ENCODE measurements around the gene TCF12. TPM values are rescaled to one million over a fixed set of nuclear protein-coding genes. Genes with fewer than 3 reads are reported as not detected.
A peak's percentile ranks its signal among the peaks of the same experiment; 100 is the strongest.
"Not testable (repeated sequence)": the region's sequence is repeated elsewhere in the genome, so short reads cannot be mapped to it uniquely, and the experiment has no call there.

Gene TCF12
- total RNA-seq, 2 donors from 2014 or later: 44.9 to 55.5 TPM

DNA sequence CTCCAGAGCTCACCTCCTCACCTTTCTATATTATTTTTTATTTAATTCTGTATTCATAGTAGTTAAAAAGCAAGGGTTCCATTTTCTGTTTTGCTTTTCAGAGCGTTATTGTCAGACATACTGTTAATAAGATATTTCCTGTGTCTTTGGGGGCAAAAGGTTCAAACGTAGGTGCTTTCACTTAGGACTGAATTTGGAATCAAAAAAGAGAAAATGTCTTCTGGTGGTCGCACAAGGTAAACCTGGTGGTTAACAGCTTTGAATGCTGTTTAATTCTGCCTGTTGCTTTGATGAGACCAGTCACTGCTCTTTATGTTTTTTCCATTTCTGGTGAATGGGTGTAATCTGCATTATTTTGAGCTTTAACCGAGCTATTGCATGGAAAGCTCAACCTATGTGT lies 212.5 kb downstream of the TCF12 start:
- DNase-seq (ENCODE audit: low spot score in 2 of 2): no peak
- peaks cover 0 to 18% of the 10 kb centered on the region in 2 donors for H3K36me3 Mint-ChIP-seq
- H3K27ac Mint-ChIP-seq: no peak overlapping the region
- no peak for ATAC-seq
- H3K9me3 Mint-ChIP-seq: no peaks in the 10 kb centered on the region

DNA sequence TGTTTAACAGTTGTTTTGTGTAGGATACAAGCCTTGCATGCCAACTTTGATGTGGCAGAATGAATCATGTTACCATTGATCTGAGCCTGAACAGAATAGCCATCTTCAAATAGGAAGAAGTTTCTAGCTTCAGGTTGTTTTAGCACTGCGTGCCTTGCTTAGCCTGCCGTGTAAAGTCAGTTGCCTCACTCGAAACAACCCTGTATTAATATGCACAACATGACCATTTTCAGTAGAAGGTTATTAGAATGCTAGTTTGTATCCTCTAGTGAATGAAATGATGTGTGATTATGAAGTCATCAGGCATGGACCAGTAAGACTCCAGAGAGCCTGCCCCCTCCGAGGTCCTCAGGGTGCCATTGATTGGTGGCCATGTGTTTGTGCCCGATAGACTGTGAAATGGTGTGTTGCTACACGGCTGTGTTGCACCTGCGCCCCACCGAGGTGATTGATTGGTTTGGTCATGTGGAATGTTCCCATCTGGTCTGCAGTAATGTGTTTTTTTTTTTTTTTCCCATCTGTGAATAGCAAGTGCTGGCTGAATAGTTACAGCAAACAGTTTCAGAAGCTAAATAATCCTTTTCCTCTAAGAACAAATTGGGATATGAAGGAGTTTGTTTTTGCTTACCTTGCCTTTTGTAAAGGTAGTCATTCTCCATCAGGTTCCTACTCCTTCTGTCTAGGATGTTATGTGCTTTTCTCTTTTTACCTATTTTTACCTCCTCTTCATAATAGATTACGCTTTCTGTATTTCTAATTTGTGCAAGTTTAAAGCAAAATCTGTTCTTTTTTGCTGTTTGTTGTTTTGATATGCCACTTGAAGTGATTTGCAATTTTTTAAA lies 214.9 kb downstream of the TCF12 start:
- Mint-ChIP-seq H3K36me3 (peaks cover 0 to 18% of the 10 kb centered on the region in 2 donors), H3K9me3 (no peaks in the 10 kb centered on the region), H3K27ac (peak overlapping the region in 1 of 2 donors; percentile 30)
- DNase-seq (ENCODE audit: low spot score in 2 of 2) (no peak), ATAC-seq (peak; percentile 56 to 99)

DNA sequence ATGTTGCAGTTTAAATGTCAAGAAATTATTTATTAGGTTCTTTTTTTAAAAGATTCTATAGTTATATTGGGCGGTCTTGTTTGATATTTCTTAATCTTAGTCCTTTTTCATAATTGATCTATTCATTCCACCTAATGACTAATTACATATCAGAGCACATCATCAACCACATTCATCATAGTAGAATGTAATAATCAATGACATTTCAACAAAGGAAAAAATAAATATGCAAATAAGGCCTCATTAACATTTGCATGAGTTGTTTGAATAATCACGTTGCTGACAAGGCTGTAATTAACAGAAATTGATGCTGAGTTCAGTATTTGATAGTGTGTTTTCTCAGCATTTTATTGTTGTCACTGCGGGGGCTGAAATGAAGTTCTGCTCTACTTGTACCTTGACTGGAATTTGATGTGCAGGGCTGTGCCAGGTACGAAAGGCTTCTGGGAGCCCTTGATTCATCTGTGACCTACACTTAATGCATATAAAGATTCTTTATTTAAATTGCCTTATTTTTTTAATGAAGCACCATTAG lies 215.7 kb downstream of the TCF12 start:
- Mint-ChIP-seq H3K27ac (no peak overlapping the region), H3K9me3 (no peaks in the 10 kb centered on the region), H3K36me3 (peaks cover 0 to 18% of the 10 kb centered on the region in 2 donors)
- ATAC-seq (no peak), DNase-seq (ENCODE audit: low spot score in 2 of 2) (no peak)

DNA sequence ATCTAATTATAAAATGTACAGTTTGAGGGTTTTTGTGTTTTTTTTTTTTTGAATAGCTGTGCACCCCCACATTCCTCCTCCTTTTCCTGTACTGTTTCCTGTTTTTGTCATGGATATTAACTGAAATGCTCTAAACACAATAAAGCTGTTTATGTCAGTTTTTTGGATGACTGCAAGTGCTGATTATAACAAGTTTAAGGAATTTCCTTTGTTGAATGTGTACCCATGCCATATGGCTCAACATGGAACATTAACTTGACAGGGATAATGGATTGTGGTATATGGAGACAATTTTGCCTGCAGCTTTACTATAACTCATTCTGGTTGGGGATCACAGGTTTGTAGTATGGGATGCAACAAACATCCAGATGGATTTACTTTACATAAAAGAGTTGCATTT lies 216.4 kb downstream of the TCF12 start:
- DNase-seq (ENCODE audit: low spot score in 2 of 2): no peak
- ATAC-seq: no peak
- H3K9me3 Mint-ChIP-seq: no peaks in the 10 kb centered on the region
- no peak overlapping the region for H3K27ac Mint-ChIP-seq
- peaks cover 0 to 18% of the 10 kb centered on the region in 2 donors for H3K36me3 Mint-ChIP-seq

DNA sequence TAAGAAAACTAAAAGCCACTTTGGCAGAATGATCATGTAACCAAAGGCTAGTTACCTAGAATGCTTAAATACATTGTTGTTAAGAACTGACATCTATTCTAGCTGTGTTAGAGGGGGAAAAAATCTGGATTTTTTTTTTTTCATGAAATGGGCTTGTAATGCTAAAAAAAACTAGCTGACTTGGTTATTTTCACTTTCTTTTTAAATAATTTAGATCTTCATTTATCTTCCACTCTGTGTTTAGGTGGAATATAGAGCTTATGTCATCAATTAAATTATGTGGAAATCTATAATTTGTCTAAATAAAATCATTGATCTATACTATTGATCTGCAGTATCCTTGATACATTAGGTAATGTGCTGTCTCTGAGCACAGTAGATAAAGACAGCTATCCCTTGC lies 217.4 kb downstream of the TCF12 start:
- Mint-ChIP-seq H3K9me3 (no peaks in the 10 kb centered on the region), H3K27ac (no peak overlapping the region), H3K36me3 (peaks cover 0 to 14% of the 10 kb centered on the region in 2 donors)
- DNase-seq (ENCODE audit: low spot score in 2 of 2) (no peak), ATAC-seq (no peak)

DNA sequence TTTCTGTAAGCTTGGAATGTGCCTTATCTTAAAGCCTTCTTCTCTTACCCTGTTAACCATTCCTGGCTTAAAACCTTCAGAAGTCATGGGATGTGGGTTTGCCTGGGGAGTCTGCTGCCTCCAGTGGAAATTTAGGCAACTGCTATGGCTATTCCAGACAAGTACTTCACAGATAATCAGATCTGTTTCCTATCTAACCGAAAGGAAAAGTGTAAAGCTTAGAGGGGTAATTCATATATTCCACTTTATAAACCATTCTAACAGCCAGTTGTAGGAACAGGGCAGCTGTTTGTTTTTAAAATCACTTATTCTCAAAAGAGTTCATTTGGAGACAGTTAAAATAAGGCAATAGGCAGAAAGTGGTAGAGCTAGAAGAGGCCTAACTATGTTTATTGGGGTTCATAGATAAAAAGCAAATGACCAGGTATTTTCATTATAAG lies 219.9 kb downstream of the TCF12 start:
- DNase-seq (ENCODE audit: low spot score in 2 of 2): no peak
- peaks cover 0 to 4% of the 10 kb centered on the region in 2 donors for H3K36me3 Mint-ChIP-seq
- H3K9me3 Mint-ChIP-seq: no peaks in the 10 kb centered on the region
- no peak for ATAC-seq
- no peak overlapping the region for H3K27ac Mint-ChIP-seq

DNA sequence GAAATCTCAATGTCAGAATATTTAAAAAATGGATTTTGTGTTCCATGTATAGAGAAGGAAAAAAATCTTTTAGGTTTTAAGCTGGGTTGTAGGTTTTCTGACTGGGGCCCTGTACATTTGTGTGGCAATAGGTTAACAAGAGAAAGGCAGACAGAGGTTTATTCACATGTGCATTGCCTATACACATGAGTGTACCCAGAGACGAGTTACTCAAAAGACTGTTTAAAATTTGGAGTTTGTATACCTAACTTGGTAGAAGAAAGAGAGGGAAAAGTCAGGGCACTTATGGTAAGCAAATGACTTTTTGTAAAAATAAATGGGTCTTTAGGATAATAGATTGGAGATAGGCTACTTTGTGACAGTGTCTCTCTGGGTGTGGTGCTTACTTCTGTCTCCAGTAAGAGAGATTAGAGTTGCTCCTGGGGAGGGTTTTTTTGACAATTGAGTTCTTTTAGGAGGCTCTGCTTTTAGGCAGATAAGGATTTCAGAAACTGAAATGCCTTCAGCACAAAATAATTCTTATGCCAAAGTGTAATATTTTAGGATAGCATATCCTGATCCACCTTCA lies 225.2 kb downstream of the TCF12 start:
- Mint-ChIP-seq H3K27ac (peak overlapping the region in 1 of 2 donors; percentile 2), H3K9me3 (no peaks in the 10 kb centered on the region), H3K36me3 (no peaks in the 10 kb centered on the region)
- DNase-seq (ENCODE audit: low spot score in 2 of 2) (no peak), ATAC-seq (no peak)

DNA sequence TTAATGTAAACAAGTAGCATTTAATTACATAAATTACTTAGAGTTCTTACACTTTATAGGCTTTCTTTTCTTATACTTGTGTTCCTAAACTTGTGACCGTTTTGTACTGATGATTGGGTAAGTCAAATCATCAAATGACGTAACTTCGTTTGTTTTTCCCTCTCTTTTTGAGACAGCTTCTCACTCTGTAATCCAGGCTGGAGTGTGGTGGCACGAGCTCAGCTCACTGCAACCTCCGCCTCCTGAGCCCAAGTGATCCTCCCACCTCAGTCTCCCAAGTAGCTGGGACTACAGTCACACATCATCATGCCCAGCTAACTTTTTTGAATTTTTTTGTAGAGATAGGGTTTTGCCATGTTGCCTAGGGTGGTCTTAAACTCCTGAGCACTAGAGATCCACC lies 226.0 kb downstream of the TCF12 start:
- H3K27ac Mint-ChIP-seq: no peak overlapping the region
- peaks cover 4 to 5% of the 10 kb centered on the region in 2 donors for H3K36me3 Mint-ChIP-seq
- H3K9me3 Mint-ChIP-seq: no peaks in the 10 kb centered on the region

DNA sequence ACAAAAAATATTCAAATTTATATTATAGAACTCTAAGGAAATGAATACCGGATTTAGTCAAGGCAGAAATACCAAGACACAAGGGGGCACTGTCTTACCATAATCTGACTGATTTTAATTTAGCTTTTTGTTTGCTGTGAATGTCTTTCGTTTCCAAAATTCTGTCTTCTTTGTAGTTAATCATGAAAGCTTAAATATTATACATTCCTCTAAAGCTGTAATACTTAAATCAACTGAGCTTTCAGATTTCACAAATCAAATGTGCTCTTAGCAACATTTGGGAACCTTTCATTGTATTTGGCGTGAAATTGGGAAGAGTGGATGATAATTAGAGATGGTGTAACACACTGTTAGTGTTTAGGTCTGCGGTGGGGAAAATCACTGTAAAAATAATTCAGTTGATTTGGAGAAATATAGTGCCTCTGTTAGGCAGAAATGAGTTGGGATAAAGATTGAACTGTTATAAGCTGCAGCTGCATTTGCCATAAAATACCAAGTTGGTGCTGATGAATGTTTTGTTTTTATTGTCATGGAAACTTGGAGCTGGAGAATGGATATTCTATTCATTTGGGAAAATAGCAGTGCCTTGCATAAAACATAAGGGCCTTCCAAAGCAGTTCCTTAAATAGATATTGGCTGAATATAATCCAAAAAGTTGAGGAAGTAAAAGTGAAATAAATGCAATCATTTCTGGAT lies 228.2 kb downstream of the TCF12 start:
- Mint-ChIP-seq H3K9me3 (peaks cover 7% of the 10 kb centered on the region in 2 donors), H3K27ac (no peak overlapping the region), H3K36me3 (peaks cover 25 to 27% of the 10 kb centered on the region in 2 donors)
- no peak for DNase-seq (ENCODE audit: low spot score in 2 of 2)
- ATAC-seq: no peak

More for the DNA sequence above, 226.0 kb downstream of the TCF12 start:
- no peak for ATAC-seq
- DNase-seq (ENCODE audit: low spot score in 2 of 2): no peak

DNA sequence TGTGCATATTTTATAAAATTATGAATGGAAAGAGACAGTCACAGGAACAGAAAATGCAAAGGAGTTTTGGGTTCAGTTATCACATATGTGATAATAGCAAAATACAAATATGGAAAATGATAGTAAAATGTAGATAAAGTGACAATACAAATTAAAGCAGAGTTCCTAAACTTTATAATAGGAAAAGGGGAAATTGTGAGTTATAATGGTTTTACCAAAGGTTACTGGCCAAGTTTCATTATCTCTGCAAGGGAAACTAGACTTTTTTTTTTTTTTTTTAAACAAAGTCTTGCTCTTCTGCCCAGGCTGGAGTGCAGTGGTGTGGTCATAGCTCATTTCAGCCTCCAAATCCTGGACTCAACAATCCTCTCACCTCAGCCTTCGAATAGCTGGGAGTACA lies 229.2 kb downstream of the TCF12 start:
- no peak for ATAC-seq
- peaks cover 15% of the 10 kb centered on the region in 2 donors for H3K9me3 Mint-ChIP-seq
- no peak overlapping the region for H3K27ac Mint-ChIP-seq
- peaks cover 34 to 37% of the 10 kb centered on the region in 2 donors for H3K36me3 Mint-ChIP-seq
- no peak for DNase-seq (ENCODE audit: low spot score in 2 of 2)

DNA sequence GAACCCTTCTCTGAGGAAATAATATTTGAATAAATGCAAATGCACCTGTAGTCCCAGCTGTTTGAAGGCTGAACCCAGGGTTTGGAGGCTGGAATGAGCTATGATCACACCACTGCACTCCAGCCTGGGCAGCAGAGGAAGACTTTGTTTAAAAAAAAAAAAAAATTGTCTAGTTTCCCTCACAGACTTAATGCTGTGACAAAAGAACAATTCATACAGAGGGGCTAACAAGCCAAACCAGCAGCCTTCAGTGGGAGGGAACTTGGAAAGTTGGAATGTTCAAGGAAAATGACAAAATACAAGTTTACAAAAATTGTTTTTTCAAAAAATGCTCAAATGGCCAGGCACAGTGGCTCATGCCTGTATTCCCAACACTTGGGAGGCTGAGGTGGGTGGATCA lies 229.8 kb downstream of the TCF12 start:
- peaks cover 41 to 44% of the 10 kb centered on the region in 2 donors for H3K36me3 Mint-ChIP-seq
- ATAC-seq (no peak), DNase-seq (ENCODE audit: low spot score in 2 of 2) (no peak)
- no peak overlapping the region for H3K27ac Mint-ChIP-seq
- peaks cover 16 to 17% of the 10 kb centered on the region in 2 donors for H3K9me3 Mint-ChIP-seq

DNA sequence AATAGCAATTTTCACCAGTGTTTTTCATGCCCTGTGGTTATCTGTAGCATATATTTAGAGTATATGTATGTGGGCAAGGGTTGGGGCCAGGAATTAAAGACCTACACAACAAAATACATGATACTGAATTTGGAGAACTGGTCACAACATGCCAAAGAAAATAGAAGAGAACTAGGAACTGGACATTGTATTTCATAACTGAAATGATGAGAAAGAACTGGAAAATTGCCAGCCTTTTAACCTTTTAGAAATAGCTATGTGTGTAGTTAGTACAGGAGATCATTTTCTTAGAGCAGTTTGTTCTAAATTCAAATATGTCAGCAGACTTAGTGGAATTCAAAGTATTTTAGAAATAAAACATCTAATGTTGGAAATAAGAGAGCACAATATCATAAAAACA lies 230.8 kb downstream of the TCF12 start:
- ATAC-seq (no peak), DNase-seq (ENCODE audit: low spot score in 2 of 2) (no peak)
- Mint-ChIP-seq H3K27ac (no peak overlapping the region), H3K36me3 (peaks cover 45 to 53% of the 10 kb centered on the region in 2 donors), H3K9me3 (peaks cover 16 to 23% of the 10 kb centered on the region in 2 donors)

DNA sequence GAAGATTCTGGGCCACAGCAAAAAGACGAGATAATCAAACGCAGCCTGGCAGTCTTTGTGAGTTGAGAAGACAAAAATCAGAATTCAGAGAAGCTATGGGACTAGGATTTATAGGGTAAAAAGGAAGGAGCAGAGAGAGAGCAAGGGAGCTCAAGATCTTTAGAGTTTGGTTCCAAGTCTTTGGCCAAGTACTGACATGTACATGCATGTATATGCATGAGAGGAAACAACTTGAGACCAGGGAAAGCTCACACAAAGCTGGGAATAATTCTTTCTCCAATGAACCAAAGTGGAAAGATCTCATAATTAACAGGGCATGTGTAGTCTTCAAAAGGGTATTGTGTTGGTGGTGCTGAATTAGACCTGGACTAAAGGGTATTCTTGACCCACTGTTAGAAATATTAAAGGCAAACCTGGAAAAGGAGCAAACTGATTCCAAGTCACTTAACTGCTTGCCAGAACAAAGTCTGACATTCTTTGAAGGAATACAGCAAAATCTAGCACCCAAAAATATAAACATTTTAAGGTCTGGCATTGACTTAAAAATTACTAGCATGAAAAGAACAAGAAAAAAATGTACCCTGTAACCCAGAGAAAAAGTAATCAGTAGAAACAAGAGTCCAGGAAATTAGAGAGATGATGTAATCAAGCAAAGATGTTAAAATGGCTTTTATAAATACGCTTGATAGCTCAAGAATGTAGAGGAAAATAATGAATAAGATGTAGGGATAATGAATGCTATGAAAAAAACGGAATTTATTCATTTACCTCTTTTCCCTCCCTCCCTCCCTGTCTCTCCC lies 231.8 kb downstream of the TCF12 start:
- Mint-ChIP-seq H3K36me3 (peaks cover 45 to 56% of the 10 kb centered on the region in 2 donors), H3K9me3 (peaks cover 16 to 27% of the 10 kb centered on the region in 2 donors), H3K27ac (no peak overlapping the region)
- no peak for ATAC-seq
- DNase-seq (ENCODE audit: low spot score in 2 of 2): no peak

DNA sequence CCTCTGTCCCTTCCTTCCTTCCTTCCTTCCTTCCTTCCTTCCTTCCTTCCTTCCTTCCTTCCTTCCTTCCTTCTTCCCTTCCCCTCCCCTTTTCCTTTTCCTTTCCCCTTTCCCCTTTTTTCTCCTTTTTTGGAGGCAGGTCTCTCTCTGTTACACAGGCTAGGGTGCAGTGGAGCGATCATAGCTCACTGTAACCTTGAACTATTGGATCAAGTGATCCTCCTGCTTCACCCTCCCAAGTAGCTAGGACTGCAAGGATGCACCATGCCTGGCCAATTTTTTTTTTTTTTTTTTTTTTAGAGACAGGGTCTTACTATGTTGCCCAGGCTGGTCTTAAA lies 232.4 kb downstream of the TCF12 start:
- peaks cover 16 to 27% of the 10 kb centered on the region in 2 donors for H3K9me3 Mint-ChIP-seq
- DNase-seq (ENCODE audit: low spot score in 2 of 2); ATAC-seq; H3K27ac Mint-ChIP-seq: not testable (repeated sequence)
- peaks cover 45 to 56% of the 10 kb centered on the region in 2 donors for H3K36me3 Mint-ChIP-seq

DNA sequence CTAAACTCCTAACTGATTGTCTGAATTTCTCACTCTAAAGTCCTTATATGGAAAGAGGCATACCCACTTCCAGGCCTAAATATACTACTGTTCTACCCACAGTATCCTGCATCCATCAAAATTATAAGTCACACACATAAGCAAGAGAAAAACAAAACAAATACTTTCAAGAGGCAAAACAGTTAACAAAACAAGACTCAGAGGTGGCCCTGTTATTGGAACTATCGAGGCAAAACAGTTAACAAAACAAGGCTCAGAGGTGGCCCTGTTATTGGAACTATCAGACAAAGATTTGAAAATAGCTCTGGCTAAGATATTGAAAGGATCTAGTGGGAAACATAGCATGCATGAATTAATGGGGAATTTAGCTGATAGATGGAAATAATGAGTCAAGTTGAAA lies 233.7 kb downstream of the TCF12 start:
- Mint-ChIP-seq H3K9me3 (peaks cover 16 to 27% of the 10 kb centered on the region in 2 donors), H3K36me3 (peaks cover 45 to 56% of the 10 kb centered on the region in 2 donors), H3K27ac (peak overlapping the region; percentile 29 to 46)
- no peak for ATAC-seq
- DNase-seq (ENCODE audit: low spot score in 2 of 2): no peak

Measured in activated naive CD4-positive, alpha-beta T cell treated with anti-CD3 and anti-CD28 coated beads, Interleukin-2, amount 50 U/mL, for 72 hours (primary cell).